ENCODE measurements around the gene RFESD.

DNA sequence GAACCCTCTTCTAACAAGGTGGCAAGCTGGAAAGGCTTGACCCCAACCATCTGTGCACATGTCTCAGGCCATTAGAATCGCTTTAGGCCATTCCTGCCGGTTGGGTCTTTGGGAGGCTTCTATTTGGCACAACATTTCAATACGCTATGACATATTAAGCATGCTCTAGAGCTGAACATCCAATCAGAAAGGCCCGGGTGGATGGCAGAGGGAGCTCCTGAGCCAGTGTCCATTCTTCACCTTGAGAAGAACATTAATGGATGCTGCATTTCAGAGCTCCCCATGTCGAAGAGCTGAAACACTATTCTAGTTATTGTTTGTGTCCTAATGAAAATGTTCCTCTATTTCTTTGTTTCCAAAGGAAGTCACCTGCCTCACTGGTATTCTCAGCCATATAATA lies 23.4 kb downstream of the RFESD start:
- TF ChIP-seq, protein P1, sequence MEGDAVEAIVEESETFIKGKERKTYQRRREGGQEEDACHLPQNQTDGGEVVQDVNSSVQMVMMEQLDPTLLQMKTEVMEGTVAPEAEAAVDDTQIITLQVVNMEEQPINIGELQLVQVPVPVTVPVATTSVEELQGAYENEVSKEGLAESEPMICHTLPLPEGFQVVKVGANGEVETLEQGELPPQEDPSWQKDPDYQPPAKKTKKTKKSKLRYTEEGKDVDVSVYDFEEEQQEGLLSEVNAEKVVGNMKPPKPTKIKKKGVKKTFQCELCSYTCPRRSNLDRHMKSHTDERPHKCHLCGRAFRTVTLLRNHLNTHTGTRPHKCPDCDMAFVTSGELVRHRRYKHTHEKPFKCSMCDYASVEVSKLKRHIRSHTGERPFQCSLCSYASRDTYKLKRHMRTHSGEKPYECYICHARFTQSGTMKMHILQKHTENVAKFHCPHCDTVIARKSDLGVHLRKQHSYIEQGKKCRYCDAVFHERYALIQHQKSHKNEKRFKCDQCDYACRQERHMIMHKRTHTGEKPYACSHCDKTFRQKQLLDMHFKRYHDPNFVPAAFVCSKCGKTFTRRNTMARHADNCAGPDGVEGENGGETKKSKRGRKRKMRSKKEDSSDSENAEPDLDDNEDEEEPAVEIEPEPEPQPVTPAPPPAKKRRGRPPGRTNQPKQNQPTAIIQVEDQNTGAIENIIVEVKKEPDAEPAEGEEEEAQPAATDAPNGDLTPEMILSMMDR (IDR thresholded peaks at IDR 0.05): no peak
- TF ChIP-seq EP300 (IDR thresholded peaks at IDR 0.05): no peak

All from sigmoid colon (tissue), 4 donors.